Natural killer cell (primary cell): ENCODE data around the gene SULT4A1. TPM values are rescaled to one million over a fixed set of nuclear protein-coding genes. Genes with fewer than 3 reads are reported as not detected.

Experiments used
- ATAC-seq, 3 donors: fragments of 150-1000 bp in 2 of 3; fragments of 200-7000 bp in 1 of 3; cut with Tn5 transposase; 1 replicate in 1 of 3; 2 replicates in 2 of 3; pipeline ENCODE4 v1.10.0; 2021; ENCODE audit warnings: mild to moderate bottlenecking in 2 of 3, moderate library complexity in 2 of 3
- DNase-seq, 2 donors: peaks; one replicate each; pipeline versions ENCODE4 v3.0.0 to v3.0.0-alpha.2; 2013 to 2021; ENCODE audit warnings: mixed read lengths in 1 of 2
- H3K27ac ChIP-seq: one replicate; pipeline ENCODE4 v1.5.1; 2013; ENCODE audit warnings: mild to moderate bottlenecking, low read length
- H3K27me3 ChIP-seq: one replicate; pipeline ENCODE4 v1.6.1; 2013; ENCODE audit warnings: low read length; ENCODE audit not compliant: control insufficient read depth, insufficient read depth
- H3K36me3 ChIP-seq: one replicate; pipeline ENCODE4 v1.6.1; 2013; ENCODE audit warnings: low read length; ENCODE audit not compliant: control insufficient read depth, insufficient read depth
- H3K4me1 ChIP-seq: one replicate; pipeline ENCODE4 v1.6.1; 2013; ENCODE audit warnings: low read length; ENCODE audit not compliant: control insufficient read depth, insufficient read depth
- H3K4me3 ChIP-seq: one replicate; pipeline ENCODE4 v1.5.1; 2013; ENCODE audit warnings: low read length
- H3K9me3 ChIP-seq: one replicate; pipeline ENCODE4 v1.6.1; 2013; ENCODE audit warnings: low read length; ENCODE audit not compliant: control insufficient read depth, insufficient read depth
- H3K27ac Mint-ChIP-seq, 2 donors: one replicate each; pipeline ENCODE4 v1.8.0; 2022; ENCODE audit warnings: mild to moderate bottlenecking in 2 of 2, mixed read lengths in 2 of 2, moderate library complexity in 1 of 2
- H3K27me3 Mint-ChIP-seq, 2 donors: one replicate each; pipeline ENCODE4 v1.8.0; 2022; ENCODE audit warnings: low read depth in 2 of 2, mixed read lengths in 2 of 2
- H3K36me3 Mint-ChIP-seq: one replicate; pipeline ENCODE4 v1.8.0; 2022; ENCODE audit warnings: mixed read lengths
- H3K4me1 Mint-ChIP-seq, 2 donors: one replicate each; pipeline ENCODE4 v1.8.0; 2022; ENCODE audit warnings: mixed read lengths in 2 of 2
- H3K4me3 Mint-ChIP-seq: one replicate; pipeline ENCODE4 v1.8.0; 2022; ENCODE audit warnings: mild to moderate bottlenecking, moderate library complexity, mixed read lengths
- H3K9me3 Mint-ChIP-seq, 2 donors: one replicate each; pipeline ENCODE4 v1.8.0; 2022; ENCODE audit warnings: mixed read lengths in 2 of 2
- WGBS: methylation state at CpG from one replicate; pipeline ENCODE4 v1.1.7; 2013; ENCODE audit warnings: missing lambda C conversion rate; ENCODE audit not compliant: insufficient coverage; 5-methylcytosine and 5-hydroxymethylcytosine counted together
- intact Hi-C: fragments of 100-400 bp; cut with micrococcal nuclease; formaldehyde crosslinking; loops from one replicate; pipeline ENCODE4 v1.14.2; 2022
- total RNA-seq, 4 donors: library from RNA; stranded (reverse); fragments of 120-200 nt in 1 of 4; gene quantifications; one replicate each; pipeline versions ENCODE4 v1.2.3 to v1.2.4, GENCODE V29; 2013 to 2022
- TF ChIP-seq, protein P1 (sequence below): fragments of 200-600 bp; IDR thresholded peaks from one replicate; pipeline ENCODE4 v1.8.0; 2022; ENCODE audit warnings: antibody characterized with exemption

Gene SULT4A1
- total RNA-seq, 3 donors from 2014 or later (not counting 1 experiment from before 2014, with no cell fraction given) = not detected

DNA sequence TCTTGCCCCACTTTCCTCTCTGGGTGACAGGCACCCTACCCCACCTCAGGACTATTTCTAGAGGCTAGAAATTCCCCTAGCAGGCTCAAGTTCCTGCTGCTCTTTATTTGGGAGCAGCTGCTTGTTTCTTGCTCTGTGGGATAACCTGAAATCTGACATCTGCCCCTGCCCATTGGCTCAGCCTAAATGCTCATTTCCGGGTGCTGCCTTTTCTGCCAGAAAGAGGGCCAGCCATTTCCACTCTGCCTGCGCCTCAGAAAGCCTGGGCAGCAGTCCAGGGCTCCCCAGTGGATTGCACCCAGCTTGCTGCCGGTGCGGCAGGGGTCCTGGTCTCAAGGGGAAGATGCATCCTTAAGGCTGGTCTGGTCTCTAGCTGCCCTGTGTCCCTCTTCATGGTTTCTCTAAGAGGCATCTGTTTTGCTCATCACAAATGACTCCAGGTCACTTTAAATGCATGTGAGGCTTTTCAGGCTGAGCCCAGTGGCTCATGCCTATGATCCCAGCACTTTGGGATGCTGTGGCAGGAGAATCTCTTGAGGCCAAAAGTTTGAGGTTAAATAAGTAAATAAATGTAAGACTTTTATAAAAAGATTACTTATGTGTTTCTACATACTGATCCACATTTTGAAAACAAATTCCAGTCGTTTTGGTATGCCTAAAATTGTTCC lies 39.8 kb upstream of the SULT4A1 start:
- Histone ChIP-seq H3K4me1 (no peaks in the 10 kb centered on the region), H3K27ac (no peak overlapping the region), H3K36me3 (no peaks in the 10 kb centered on the region), H3K9me3 (no peaks in the 10 kb centered on the region), H3K4me3 (no peak overlapping the region), H3K27me3 (no peaks in the 10 kb centered on the region)
- intact Hi-C loops = no loop called here
- Mint-ChIP-seq H3K9me3 (no peaks in the 10 kb centered on the region), H3K27me3 (peaks cover 0 to 10% of the 10 kb centered on the region in 2 donors), H3K27ac (no peak overlapping the region), H3K36me3 (no peaks in the 10 kb centered on the region), H3K4me1 (peaks cover 0 to 5% of the 10 kb centered on the region in 2 donors), H3K4me3 (no peak overlapping the region)
- WGBS = 69% methylated on average over 5 of the region's 5 CpGs
- ATAC-seq (no peak), DNase-seq (no peak)
- TF ChIP-seq, protein P1, sequence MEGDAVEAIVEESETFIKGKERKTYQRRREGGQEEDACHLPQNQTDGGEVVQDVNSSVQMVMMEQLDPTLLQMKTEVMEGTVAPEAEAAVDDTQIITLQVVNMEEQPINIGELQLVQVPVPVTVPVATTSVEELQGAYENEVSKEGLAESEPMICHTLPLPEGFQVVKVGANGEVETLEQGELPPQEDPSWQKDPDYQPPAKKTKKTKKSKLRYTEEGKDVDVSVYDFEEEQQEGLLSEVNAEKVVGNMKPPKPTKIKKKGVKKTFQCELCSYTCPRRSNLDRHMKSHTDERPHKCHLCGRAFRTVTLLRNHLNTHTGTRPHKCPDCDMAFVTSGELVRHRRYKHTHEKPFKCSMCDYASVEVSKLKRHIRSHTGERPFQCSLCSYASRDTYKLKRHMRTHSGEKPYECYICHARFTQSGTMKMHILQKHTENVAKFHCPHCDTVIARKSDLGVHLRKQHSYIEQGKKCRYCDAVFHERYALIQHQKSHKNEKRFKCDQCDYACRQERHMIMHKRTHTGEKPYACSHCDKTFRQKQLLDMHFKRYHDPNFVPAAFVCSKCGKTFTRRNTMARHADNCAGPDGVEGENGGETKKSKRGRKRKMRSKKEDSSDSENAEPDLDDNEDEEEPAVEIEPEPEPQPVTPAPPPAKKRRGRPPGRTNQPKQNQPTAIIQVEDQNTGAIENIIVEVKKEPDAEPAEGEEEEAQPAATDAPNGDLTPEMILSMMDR = no peak

DNA sequence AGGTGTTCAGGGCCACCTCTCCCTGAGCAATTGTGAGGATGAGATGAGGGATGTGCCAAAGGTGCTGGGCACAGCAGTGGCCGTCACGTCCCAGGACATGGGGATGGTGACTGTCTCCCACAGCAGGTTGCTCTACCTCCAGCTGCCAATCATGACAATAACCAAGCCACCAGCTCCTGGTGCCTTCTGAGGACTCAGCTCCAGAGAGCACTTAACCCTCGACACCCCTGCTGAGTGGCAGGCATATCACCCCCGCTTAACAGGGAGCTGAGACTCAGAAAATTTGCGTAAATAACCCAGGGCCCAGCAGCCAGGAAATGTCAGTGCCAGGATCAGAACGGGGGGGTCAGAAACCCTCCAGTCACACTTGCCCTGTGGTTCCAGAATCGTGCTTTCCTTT lies 37.9 kb upstream of the SULT4A1 start:
- H3K9me3 ChIP-seq = no peaks in the 10 kb centered on the region
- intact Hi-C loops = no loop called here
- ATAC-seq = no peak
- peaks cover 0 to 5% of the 10 kb centered on the region in 2 donors for H3K4me1 Mint-ChIP-seq
- H3K27ac Mint-ChIP-seq = no peak overlapping the region
- TF ChIP-seq, protein P1 = no peak
- no peak overlapping the region for H3K4me3 Mint-ChIP-seq
- no peaks in the 10 kb centered on the region for H3K9me3 Mint-ChIP-seq
- no peaks in the 10 kb centered on the region for H3K36me3 ChIP-seq
- no peaks in the 10 kb centered on the region for H3K4me1 ChIP-seq
- H3K4me3 ChIP-seq = no peak overlapping the region
- WGBS = 68% methylated on average over 7 of the region's 7 CpGs
- H3K27ac ChIP-seq = no peak overlapping the region
- H3K27me3 Mint-ChIP-seq = peaks cover 0 to 13% of the 10 kb centered on the region in 2 donors
- H3K27me3 ChIP-seq = no peaks in the 10 kb centered on the region
- DNase-seq = no peak
- no peaks in the 10 kb centered on the region for H3K36me3 Mint-ChIP-seq

DNA sequence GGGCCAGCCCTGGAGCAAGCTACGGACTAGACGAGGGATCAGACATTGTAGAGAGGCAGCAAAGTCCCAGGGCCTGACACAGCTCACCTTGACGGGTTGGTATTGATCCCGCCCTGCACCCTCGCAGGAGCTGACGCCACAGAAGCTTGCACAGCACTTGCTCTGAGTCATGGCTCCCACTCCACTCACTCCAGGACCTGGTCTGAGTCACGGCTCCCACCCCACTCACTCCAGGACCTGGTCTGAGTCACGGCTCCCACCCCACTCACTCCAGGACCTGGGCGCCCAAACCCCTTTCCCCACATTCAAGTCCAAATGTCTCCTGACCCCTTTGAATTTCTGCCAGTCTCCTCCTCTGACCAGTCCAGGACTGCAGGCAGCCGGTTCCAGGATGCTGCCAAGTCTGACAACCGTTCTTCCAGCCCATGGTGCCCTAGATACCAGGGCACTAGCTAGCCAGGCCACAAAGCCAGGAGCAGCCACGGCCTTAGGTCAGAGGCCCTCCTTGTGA lies 35.5 kb upstream of the SULT4A1 start:
- H3K36me3 ChIP-seq = no peaks in the 10 kb centered on the region
- H3K27me3 Mint-ChIP-seq = peaks cover 8 to 14% of the 10 kb centered on the region in 2 donors
- no peak overlapping the region for H3K27ac Mint-ChIP-seq
- H3K9me3 Mint-ChIP-seq = no peaks in the 10 kb centered on the region
- no peak for DNase-seq
- H3K9me3 ChIP-seq = no peaks in the 10 kb centered on the region
- no peaks in the 10 kb centered on the region for H3K4me1 ChIP-seq
- no peaks in the 10 kb centered on the region for H3K4me1 Mint-ChIP-seq
- intact Hi-C loops = no loop called here
- H3K4me3 ChIP-seq = no peak overlapping the region
- 71% methylated on average over 12 of the region's 12 CpGs for WGBS
- H3K36me3 Mint-ChIP-seq = no peaks in the 10 kb centered on the region
- ATAC-seq = no peak
- no peaks in the 10 kb centered on the region for H3K27me3 ChIP-seq
- no peak overlapping the region for H3K27ac ChIP-seq
- TF ChIP-seq, protein P1 = no peak
- no peak overlapping the region for H3K4me3 Mint-ChIP-seq
